Epithelial cell of esophagus (primary cell): ENCODE measurements around the gene EIF4B.

Source experiments
- DNase-seq: peaks from one replicate; pipeline ENCODE4 v3.0.0; 2010; ENCODE audit warnings: low read depth
- H3K4me3 ChIP-seq: 2 replicates; pipeline ENCODE4 v1.5.1; 2011; ENCODE audit warnings: mild to moderate bottlenecking, low read length, control low read depth
- CTCF ChIP-seq: IDR thresholded peaks from 2 replicates; pipeline ENCODE4 v1.5.1; 2011; ENCODE audit warnings: low read depth, mild to moderate bottlenecking, low read length, control low read depth, inconsistent platforms; ENCODE audit not compliant: insufficient read depth; ENCODE audit errors: missing control alignments

The EIF4B gene

DNA sequence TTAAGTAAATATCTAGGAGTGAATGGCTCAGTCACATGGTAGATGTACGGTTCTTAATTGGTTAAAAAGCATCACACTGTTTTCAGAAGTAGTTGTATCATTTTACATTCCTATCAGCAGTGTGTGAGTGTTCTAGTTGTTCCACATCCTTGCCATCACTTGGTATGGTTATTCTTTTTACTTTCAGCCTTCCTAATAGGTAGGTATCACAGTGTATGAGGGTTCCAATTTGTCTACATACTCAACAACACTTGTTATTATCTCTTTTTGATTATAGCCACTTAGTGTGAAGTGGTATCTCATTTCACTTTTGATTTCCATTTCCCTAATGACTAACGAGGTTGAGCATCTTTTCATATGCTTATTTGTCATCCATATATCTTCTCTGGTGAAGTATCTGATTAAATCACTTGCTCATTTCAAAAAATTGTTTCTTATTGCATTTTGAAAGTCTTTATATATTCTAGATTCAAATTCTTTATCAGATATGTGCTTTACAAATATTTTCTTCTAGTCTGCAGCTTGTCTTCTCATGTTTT is 76.5 kb downstream of the EIF4B start:
- no peak for TF ChIP-seq CTCF
- DNase-seq, result no peak

GRCh38 chr12:53086361-53086760 is 80.1 kb downstream of the EIF4B start:
- TF ChIP-seq CTCF, result no peak
- H3K4me3 ChIP-seq, result no peak overlapping the region
- no peak for DNase-seq

More for the DNA sequence above, 76.5 kb downstream of the EIF4B start:
- no peak overlapping the region for H3K4me3 ChIP-seq

- no peak for DNase-seq
- no peak overlapping the region for H3K4me3 ChIP-seq
- TF ChIP-seq CTCF, result no peak
These were observed 83.8 kb downstream of the EIF4B start for GRCh38 chr12:53090105-53090504.

GRCh38 chr12:53090554-53090953 is 84.3 kb downstream of the EIF4B start:
- H3K4me3 ChIP-seq, result no peak overlapping the region
- TF ChIP-seq CTCF, result no peak
- no peak for DNase-seq

DNA sequence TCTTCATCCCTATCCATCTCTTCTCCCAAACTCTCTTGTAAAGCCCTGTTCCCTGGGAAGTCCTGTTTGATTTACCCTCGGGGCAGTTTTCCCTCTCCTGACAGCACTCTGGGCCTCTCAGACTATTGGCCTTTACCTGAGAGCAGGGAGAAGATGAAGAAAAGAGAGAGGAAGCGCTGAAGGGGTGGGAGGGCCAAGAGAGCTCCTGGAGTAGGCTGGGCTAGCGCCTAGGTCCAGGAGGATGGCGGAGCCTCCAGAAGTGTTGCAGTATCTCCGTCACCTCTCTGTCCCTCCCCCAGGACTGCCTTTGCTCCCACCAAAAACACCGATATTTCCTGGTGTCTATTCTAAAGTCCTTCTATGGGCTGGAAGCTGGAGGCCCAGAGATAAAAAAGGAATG is 85.5 kb downstream of the EIF4B start:
- no peak for TF ChIP-seq CTCF
- no peak for DNase-seq
- no peak overlapping the region for H3K4me3 ChIP-seq
